HEK293T (cell line): Measurements from ENCODE around the gene FXYD7.

ENCODE experiments used
- ARNT ChIP-seq: fragments of 450-650 bp; IDR thresholded peaks from 2 replicates; pipeline ENCODE4 v1.6.1; 2017; ENCODE audit warnings: mild to moderate bottlenecking
- BHLHE40 ChIP-seq: fragments of 450-650 bp; IDR thresholded peaks from 2 replicates; pipeline ENCODE4 v1.6.1; 2016; ENCODE audit warnings: mild to moderate bottlenecking, moderate library complexity, borderline replicate concordance
- CTBP1 ChIP-seq: fragments of 450-650 bp; IDR thresholded peaks from 2 replicates; pipeline ENCODE4 v1.6.1; 2016; ENCODE audit warnings: borderline replicate concordance
- FOXA1 ChIP-seq: fragments of 450-650 bp; IDR thresholded peaks from 2 replicates; pipeline ENCODE4 v1.6.1; 2016; ENCODE audit warnings: mild to moderate bottlenecking
- FOXK2 ChIP-seq: fragments of 450-650 bp; IDR thresholded peaks from 2 replicates; pipeline ENCODE4 v1.6.1; 2016; ENCODE audit warnings: mild to moderate bottlenecking
- FOXM1 ChIP-seq: fragments of 450-650 bp; IDR thresholded peaks from 2 replicates; pipeline ENCODE4 v1.6.1; 2017; ENCODE audit warnings: mild to moderate bottlenecking, borderline replicate concordance
- HDGF ChIP-seq: fragments of 450-650 bp; IDR thresholded peaks from 2 replicates; pipeline ENCODE4 v1.6.1; 2017; ENCODE audit warnings: antibody characterized with exemption, borderline replicate concordance
- L3MBTL2 ChIP-seq: fragments of 450-650 bp; conservative IDR thresholded peaks from 2 replicates; pipeline ENCODE4 v1.6.1; 2016; ENCODE audit warnings: mild to moderate bottlenecking
- NFRKB ChIP-seq: fragments of 450-650 bp; IDR thresholded peaks from 2 replicates; pipeline ENCODE4 v1.6.1; 2016; ENCODE audit warnings: mild to moderate bottlenecking, moderate library complexity
- SP1 ChIP-seq: fragments of 450-650 bp; IDR thresholded peaks from 2 replicates; pipeline ENCODE4 v1.6.1; 2017
- SUZ12 ChIP-seq: fragments of 450-650 bp; IDR thresholded peaks from 2 replicates; pipeline ENCODE4 v1.6.1; 2016; ENCODE audit warnings: mild to moderate bottlenecking
- ZNF384 ChIP-seq: fragments of 450-650 bp; IDR thresholded peaks from 2 replicates; pipeline ENCODE4 v1.6.1; 2016
- TF ChIP-seq, protein P1 (sequence below): fragments of 450-650 bp; IDR thresholded peaks from 2 replicates; pipeline ENCODE4 v1.6.1; 2016

DNA sequence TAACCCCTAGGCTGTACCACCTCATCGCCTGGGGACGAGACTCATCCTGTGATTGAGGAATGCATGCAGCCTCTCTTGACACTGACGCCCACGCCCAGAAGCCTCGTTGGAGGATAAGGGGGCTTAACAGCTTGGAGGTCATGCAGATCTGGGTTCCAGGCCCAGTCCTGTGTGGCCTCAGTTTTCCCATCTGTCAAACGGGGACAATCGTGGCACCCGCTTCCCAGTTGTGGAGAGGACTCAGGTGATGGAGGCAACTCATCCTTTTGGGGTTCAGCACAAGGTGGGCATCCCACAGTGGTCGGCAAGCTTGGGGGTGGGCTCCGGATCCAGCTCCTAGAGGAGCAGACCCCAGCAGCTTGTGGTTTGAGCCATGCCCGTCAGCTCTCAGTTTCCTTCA is 6.8 kb upstream of the FXYD7 start:
- TF ChIP-seq FOXM1 (no peak), FOXA1 (no peak), BHLHE40 (no peak), CTBP1 (no peak), FOXK2 (no peak), L3MBTL2 (no peak), SP1 (no peak), SUZ12 (no peak), HDGF (no peak), ARNT (no peak), ZNF384 (no peak), NFRKB (no peak)
- TF ChIP-seq, protein P1, sequence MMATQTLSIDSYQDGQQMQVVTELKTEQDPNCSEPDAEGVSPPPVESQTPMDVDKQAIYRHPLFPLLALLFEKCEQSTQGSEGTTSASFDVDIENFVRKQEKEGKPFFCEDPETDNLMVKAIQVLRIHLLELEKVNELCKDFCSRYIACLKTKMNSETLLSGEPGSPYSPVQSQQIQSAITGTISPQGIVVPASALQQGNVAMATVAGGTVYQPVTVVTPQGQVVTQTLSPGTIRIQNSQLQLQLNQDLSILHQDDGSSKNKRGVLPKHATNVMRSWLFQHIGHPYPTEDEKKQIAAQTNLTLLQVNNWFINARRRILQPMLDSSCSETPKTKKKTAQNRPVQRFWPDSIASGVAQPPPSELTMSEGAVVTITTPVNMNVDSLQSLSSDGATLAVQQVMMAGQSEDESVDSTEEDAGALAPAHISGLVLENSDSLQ: no peak
